ENCODE results near the gene SEMA3A. TPM values are rescaled to one million over a fixed set of nuclear protein-coding genes. Genes with fewer than 3 reads are reported as not detected.
"Not testable (repeated sequence)": the region's sequence is repeated elsewhere in the genome, so short reads cannot be mapped to it uniquely, and the experiment has no call there.

The SEMA3A gene
- total RNA-seq, 1 donor from 2014 or later = not detected

DNA sequence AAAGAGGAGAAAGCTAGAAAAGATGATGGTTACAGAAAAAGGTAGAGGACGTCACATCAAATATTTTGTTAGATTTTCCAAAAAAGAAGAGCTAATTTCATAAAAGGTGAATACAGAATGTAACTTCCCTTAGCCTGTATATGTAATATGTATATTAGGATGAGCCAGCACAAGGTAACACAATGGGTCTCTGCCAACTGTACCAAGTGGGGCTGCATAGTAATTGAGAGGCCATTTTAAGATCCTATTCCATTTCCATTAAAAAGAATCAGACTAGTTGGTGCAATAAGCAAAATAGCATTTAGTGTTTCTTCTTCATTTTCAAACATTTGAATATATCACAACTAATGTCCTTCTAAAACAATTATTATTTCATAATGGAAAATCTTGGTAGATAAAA, 134.6 kb downstream of the SEMA3A start:
- Mint-ChIP-seq H3K9me3 (no peaks in the 10 kb centered on the region), H3K4me1 (ENCODE audit: low read depth) (peaks cover 9% of the 10 kb centered on the region), H3K27me3 (ENCODE audit: insufficient read depth) (no peaks in the 10 kb centered on the region), H3K4me3 (no peak overlapping the region), H3K27ac (no peak overlapping the region), H3K36me3 (ENCODE audit: low read depth) (no peaks in the 10 kb centered on the region)
- DNase-seq (ENCODE audit: low spot score) = no peak
- intact Hi-C loops (cut with micrococcal nuclease) = no loop called here

- no peak overlapping the region for H3K27ac Mint-ChIP-seq
- no peaks in the 10 kb centered on the region for H3K27me3 Mint-ChIP-seq (ENCODE audit: insufficient read depth)
- intact Hi-C loops (cut with micrococcal nuclease) = no loop called here
- no peaks in the 10 kb centered on the region for H3K36me3 Mint-ChIP-seq (ENCODE audit: low read depth)
- no peaks in the 10 kb centered on the region for H3K9me3 Mint-ChIP-seq
- H3K4me3 Mint-ChIP-seq = no peak overlapping the region
- H3K4me1 Mint-ChIP-seq (ENCODE audit: low read depth) = peaks cover 9% of the 10 kb centered on the region
- no peak for DNase-seq (ENCODE audit: low spot score)
These were observed 136.1 kb downstream of the SEMA3A start for GRCh38 chr7:84058311-84059076.

DNA sequence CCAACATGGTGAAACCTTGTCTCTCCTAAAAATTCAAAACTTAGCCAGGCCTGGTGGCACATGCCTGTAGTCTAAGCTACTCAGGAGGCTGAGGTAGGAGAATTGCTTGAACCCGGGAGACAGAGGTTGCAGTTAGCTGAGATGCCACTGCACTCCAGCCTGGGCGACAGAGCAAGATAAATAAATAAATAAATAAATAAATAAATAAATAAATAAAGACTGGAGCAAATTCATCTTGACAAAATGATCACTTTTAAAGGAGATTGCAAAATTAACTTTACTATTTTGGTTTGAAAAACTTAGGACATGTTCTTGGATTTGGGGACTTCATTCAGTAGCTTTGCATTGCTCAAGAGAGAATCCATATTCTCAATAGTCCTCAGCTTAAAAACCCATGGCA, 137.0 kb downstream of the SEMA3A start:
- no peak overlapping the region for H3K27ac Mint-ChIP-seq
- no peaks in the 10 kb centered on the region for H3K9me3 Mint-ChIP-seq
- H3K4me1 Mint-ChIP-seq (ENCODE audit: low read depth) = peaks cover 9% of the 10 kb centered on the region
- no peak for DNase-seq (ENCODE audit: low spot score)
- no peaks in the 10 kb centered on the region for H3K27me3 Mint-ChIP-seq (ENCODE audit: insufficient read depth)
- H3K4me3 Mint-ChIP-seq = no peak overlapping the region
- intact Hi-C loops (cut with micrococcal nuclease) = no loop called here
- no peaks in the 10 kb centered on the region for H3K36me3 Mint-ChIP-seq (ENCODE audit: low read depth)

GRCh38 chr7:84055904-84056605, 138.5 kb downstream of the SEMA3A start:
- peaks cover 9% of the 10 kb centered on the region for H3K4me1 Mint-ChIP-seq (ENCODE audit: low read depth)
- no peak overlapping the region for H3K4me3 Mint-ChIP-seq
- no peaks in the 10 kb centered on the region for H3K27me3 Mint-ChIP-seq (ENCODE audit: insufficient read depth)
- H3K36me3 Mint-ChIP-seq (ENCODE audit: low read depth) = no peaks in the 10 kb centered on the region
- intact Hi-C loops (cut with micrococcal nuclease) = no loop called here
- H3K9me3 Mint-ChIP-seq = no peaks in the 10 kb centered on the region
- no peak overlapping the region for H3K27ac Mint-ChIP-seq
- no peak for DNase-seq (ENCODE audit: low spot score)

DNA sequence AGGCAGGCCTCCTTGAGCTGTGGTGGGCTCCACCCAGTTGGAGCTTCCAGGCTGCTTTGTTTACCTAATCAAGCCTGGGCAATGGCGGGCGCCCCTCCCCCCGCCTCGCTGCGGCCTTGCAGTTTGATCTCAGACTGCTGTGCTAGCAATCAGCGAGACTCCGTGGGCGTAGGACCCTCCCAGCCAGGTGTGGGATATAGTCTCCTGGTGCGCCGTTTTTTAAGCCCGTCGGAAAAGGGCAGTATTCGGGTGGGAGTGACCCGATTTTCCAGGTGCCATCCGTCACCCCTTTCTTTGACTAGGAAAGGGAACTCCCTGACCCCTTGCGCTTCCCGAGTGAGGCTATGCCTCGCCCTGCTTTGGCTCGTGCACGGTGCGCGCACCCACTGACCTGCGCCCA, 139.4 kb downstream of the SEMA3A start:
- H3K9me3 Mint-ChIP-seq; H3K4me3 Mint-ChIP-seq; H3K27me3 Mint-ChIP-seq (ENCODE audit: insufficient read depth); intact Hi-C loops (cut with micrococcal nuclease); H3K4me1 Mint-ChIP-seq (ENCODE audit: low read depth); DNase-seq (ENCODE audit: low spot score); H3K27ac Mint-ChIP-seq; H3K36me3 Mint-ChIP-seq (ENCODE audit: low read depth): not testable (repeated sequence)

GRCh38 chr7:84049071-84049836, 145.3 kb downstream of the SEMA3A start:
- H3K36me3 Mint-ChIP-seq (ENCODE audit: low read depth) = no peaks in the 10 kb centered on the region
- no peak for DNase-seq (ENCODE audit: low spot score)
- peaks cover 2% of the 10 kb centered on the region for H3K27me3 Mint-ChIP-seq (ENCODE audit: insufficient read depth)
- H3K27ac Mint-ChIP-seq = no peak overlapping the region
- H3K4me1 Mint-ChIP-seq (ENCODE audit: low read depth) = no peaks in the 10 kb centered on the region
- no peaks in the 10 kb centered on the region for H3K9me3 Mint-ChIP-seq
- intact Hi-C loops (cut with micrococcal nuclease) = no loop called here
- H3K4me3 Mint-ChIP-seq = no peak overlapping the region

GRCh38 chr7:84047085-84047484, 147.5 kb downstream of the SEMA3A start:
- no peak overlapping the region for H3K4me3 Mint-ChIP-seq
- no peak for DNase-seq (ENCODE audit: low spot score)
- intact Hi-C loops (cut with micrococcal nuclease) = no loop called here
- no peak overlapping the region for H3K27ac Mint-ChIP-seq
- peaks cover 2% of the 10 kb centered on the region for H3K27me3 Mint-ChIP-seq (ENCODE audit: insufficient read depth)
- no peaks in the 10 kb centered on the region for H3K4me1 Mint-ChIP-seq (ENCODE audit: low read depth)
- no peaks in the 10 kb centered on the region for H3K36me3 Mint-ChIP-seq (ENCODE audit: low read depth)
- H3K9me3 Mint-ChIP-seq = no peaks in the 10 kb centered on the region

DNA sequence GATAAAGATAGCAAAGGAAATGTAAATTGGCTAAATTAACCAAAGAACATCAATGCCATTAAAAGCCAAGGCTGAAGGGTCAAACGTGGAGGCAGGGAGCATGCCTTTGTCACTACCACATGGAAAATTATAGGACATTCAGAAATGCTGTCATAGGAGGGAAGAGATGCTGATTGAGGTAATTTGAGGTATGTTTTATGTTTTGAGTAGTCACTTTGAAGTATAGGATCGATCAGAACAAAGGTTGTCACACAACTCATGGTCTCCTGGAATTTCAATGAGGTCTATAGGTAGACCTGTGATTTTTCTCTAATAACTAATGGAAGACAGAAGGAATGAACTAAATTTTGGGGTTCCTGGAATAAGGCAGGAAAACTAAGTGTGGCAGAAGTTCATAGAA, 149.8 kb downstream of the SEMA3A start:
- H3K36me3 Mint-ChIP-seq (ENCODE audit: low read depth) = no peaks in the 10 kb centered on the region
- DNase-seq (ENCODE audit: low spot score) = no peak

DNA sequence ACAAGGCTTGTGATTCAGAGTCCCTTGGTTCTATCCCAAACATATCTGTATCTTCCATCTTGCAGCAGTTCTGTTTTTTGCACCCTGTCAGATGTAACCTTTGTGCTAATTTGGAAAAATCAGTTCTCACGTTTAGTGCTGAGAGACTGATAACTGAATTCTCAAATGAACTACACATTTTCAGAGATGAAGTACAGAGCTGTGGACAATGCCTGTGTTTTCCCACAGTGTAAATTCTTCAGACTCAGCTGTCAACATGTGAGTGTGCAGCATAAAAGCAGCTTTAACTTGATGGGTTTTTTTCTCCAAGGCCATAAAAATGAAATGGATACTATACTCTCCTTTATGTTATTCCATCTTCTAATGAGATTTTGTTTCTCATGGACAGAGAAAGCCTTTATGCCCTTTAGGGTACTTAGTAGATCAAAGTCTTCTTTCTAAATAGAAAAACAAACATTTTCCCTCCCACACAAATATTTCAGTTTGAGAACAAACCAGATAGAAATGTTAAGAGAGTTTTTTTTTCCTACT, 150.9 kb downstream of the SEMA3A start:
- intact Hi-C loops (cut with micrococcal nuclease) = no loop called here
- H3K4me3 Mint-ChIP-seq = no peak overlapping the region
- no peaks in the 10 kb centered on the region for H3K4me1 Mint-ChIP-seq (ENCODE audit: low read depth)
- H3K36me3 Mint-ChIP-seq (ENCODE audit: low read depth) = no peaks in the 10 kb centered on the region
- H3K27ac Mint-ChIP-seq = no peak overlapping the region
- H3K27me3 Mint-ChIP-seq (ENCODE audit: insufficient read depth) = peaks cover 2% of the 10 kb centered on the region
- no peak for DNase-seq (ENCODE audit: low spot score)
- H3K9me3 Mint-ChIP-seq = no peaks in the 10 kb centered on the region

More for the DNA sequence above, 149.8 kb downstream of the SEMA3A start:
- no peak overlapping the region for H3K4me3 Mint-ChIP-seq
- intact Hi-C loops (cut with micrococcal nuclease) = no loop called here
- H3K4me1 Mint-ChIP-seq (ENCODE audit: low read depth) = no peaks in the 10 kb centered on the region
- H3K27ac Mint-ChIP-seq = no peak overlapping the region
- H3K9me3 Mint-ChIP-seq = no peaks in the 10 kb centered on the region
- peaks cover 2% of the 10 kb centered on the region for H3K27me3 Mint-ChIP-seq (ENCODE audit: insufficient read depth)

- Mint-ChIP-seq H3K9me3 (no peaks in the 10 kb centered on the region), H3K4me3 (no peak overlapping the region), H3K27ac (no peak overlapping the region), H3K27me3 (ENCODE audit: insufficient read depth) (peaks cover 2% of the 10 kb centered on the region), H3K4me1 (ENCODE audit: low read depth) (no peaks in the 10 kb centered on the region), H3K36me3 (ENCODE audit: low read depth) (no peaks in the 10 kb centered on the region)
- intact Hi-C loops (cut with micrococcal nuclease) = no loop called here
- DNase-seq (ENCODE audit: low spot score) = no peak
These were observed 152.5 kb downstream of the SEMA3A start for GRCh38 chr7:84042110-84042539.

DNA sequence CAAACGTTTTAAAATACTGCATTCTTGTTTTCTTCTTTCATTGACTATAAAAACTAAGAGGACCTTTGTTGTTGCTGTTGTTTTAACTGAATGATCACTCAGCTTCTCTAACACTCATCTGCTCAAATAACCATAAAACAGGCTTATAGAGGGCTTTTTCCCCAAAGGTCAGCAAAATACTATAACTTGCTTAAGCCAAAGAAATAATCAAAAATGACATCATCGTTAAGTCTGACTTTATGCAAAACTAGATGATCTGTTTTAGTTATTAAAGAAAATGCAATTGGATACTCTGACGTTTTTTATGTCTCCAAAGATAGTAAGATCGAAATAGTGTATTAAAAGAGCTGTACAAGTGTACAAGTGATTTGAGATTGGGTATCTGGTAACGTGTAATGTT, 152.9 kb downstream of the SEMA3A start:
- H3K27me3 Mint-ChIP-seq (ENCODE audit: insufficient read depth) = peaks cover 2% of the 10 kb centered on the region
- H3K9me3 Mint-ChIP-seq = no peaks in the 10 kb centered on the region
- no peaks in the 10 kb centered on the region for H3K36me3 Mint-ChIP-seq (ENCODE audit: low read depth)
- DNase-seq (ENCODE audit: low spot score) = no peak
- H3K4me3 Mint-ChIP-seq = no peak overlapping the region
- H3K27ac Mint-ChIP-seq = no peak overlapping the region
- H3K4me1 Mint-ChIP-seq (ENCODE audit: low read depth) = no peaks in the 10 kb centered on the region
- intact Hi-C loops (cut with micrococcal nuclease) = no loop called here

- Mint-ChIP-seq H3K27me3 (ENCODE audit: insufficient read depth) (peaks cover 2% of the 10 kb centered on the region), H3K4me3 (no peak overlapping the region), H3K9me3 (no peaks in the 10 kb centered on the region), H3K4me1 (ENCODE audit: low read depth) (no peaks in the 10 kb centered on the region), H3K36me3 (ENCODE audit: low read depth) (no peaks in the 10 kb centered on the region), H3K27ac (no peak overlapping the region)
- no peak for DNase-seq (ENCODE audit: low spot score)
- intact Hi-C loops (cut with micrococcal nuclease) = no loop called here
These were observed 154.2 kb downstream of the SEMA3A start for GRCh38 chr7:84040355-84040754.

- no peaks in the 10 kb centered on the region for H3K9me3 Mint-ChIP-seq
- no peak for DNase-seq (ENCODE audit: low spot score)
- intact Hi-C loops (cut with micrococcal nuclease) = no loop called here
- H3K4me3 Mint-ChIP-seq = no peak overlapping the region
- no peak overlapping the region for H3K27ac Mint-ChIP-seq
- no peaks in the 10 kb centered on the region for H3K36me3 Mint-ChIP-seq (ENCODE audit: low read depth)
- H3K4me1 Mint-ChIP-seq (ENCODE audit: low read depth) = no peaks in the 10 kb centered on the region
- no peaks in the 10 kb centered on the region for H3K27me3 Mint-ChIP-seq (ENCODE audit: insufficient read depth)
These were observed 155.2 kb downstream of the SEMA3A start for GRCh38 chr7:84039432-84039831.

All from activated T-helper 1 cell treated with anti-CD3 and anti-CD28 coated beads, Interleukin-12 subunit alpha, Interleukin-12 subunit beta, Interleukin-2, Interleukin-4 antibody, amounts not matched to agents 30 ng/mL and 10 ng/mL and 1 ng/mL, durations not matched to agents 14 hours and 24 hours and 36 hours (primary cell).